OCI-LY3 (cell line): Measurements from ENCODE around the gene VTA1.

Experiments used
- CTCF ChIP-seq: fragments of 200-600, 300-600 bp; sonication (generic); IDR thresholded peaks from 2 replicates; pipeline ENCODE4 v1.5.1; 2014; ENCODE audit warnings: antibody characterized with exemption, low read length, low read depth
- EZH2phosphoT487 ChIP-seq: fragments of 200-600 bp; shearing (Covaris generic); IDR thresholded peaks from 2 replicates; pipeline ENCODE4 v1.6.1; 2018; ENCODE audit warnings: antibody characterized with exemption, mixed run types, low read depth

GRCh38 chr6:142218446-142218845 is 71.4 kb downstream of the VTA1 start:
- TF ChIP-seq CTCF (no peak), EZH2phosphoT487 (no peak)
